Measurements from ENCODE around the gene BANP. TPM values are rescaled to one million over a fixed set of nuclear protein-coding genes. Genes with fewer than 3 reads are reported as not detected.

BANP gene
- total and polyA plus RNA-seq, 2 of the 8 experiments (the other 6 are each of a cell fraction or from before 2014, with no cell fraction given): 25.8 to 39.8 TPM

GRCh38 chr16:87968541-87968940, 17.3 kb downstream of the BANP start (continued):
- TF ChIP-seq BRCA1 (IDR thresholded peaks at IDR 0.05; ENCODE audit: low read depth, low read length) (no peak), NANOG (IDR thresholded peaks at IDR 0.05; ENCODE audit: insufficient read depth, low read depth, low read length, poor library complexity, severe bottlenecking) (no peak), EZH2 (IDR thresholded peaks at IDR 0.05; ENCODE audit: low read depth, low read length, severe bottlenecking) (no peak), CEBPB (IDR thresholded peaks at IDR 0.05; ENCODE audit: low read depth, low read length) (no peak)
